KOPT-K1 (cell line): Measurements from ENCODE around the gene SPTBN1.

Source experiments
- H3K27ac ChIP-seq: fragments of 200-600 bp; sonication (generic); 2 replicates; pipeline ENCODE4 v1.5.1; 2016; ENCODE audit warnings: antibody characterized with exemption, mild to moderate bottlenecking, low read depth, low read length; ENCODE audit not compliant: poor library complexity, severe bottlenecking
- H3K36me3 ChIP-seq: fragments of 200-600 bp; sonication (generic); 2 replicates; pipeline ENCODE4 v1.5.1; 2017; ENCODE audit warnings: antibody characterized with exemption, mild to moderate bottlenecking, low read length, moderate library complexity; ENCODE audit not compliant: insufficient read depth
- H3K9me3 ChIP-seq: fragments of 200-600 bp; sonication (generic); 2 replicates; pipeline ENCODE4 v1.5.1; 2017; ENCODE audit warnings: antibody characterized with exemption, low read length, mild to moderate bottlenecking; ENCODE audit not compliant: insufficient read depth, poor library complexity, severe bottlenecking

The SPTBN1 gene

GRCh38 chr2:54446625-54447024 lies 9.5 kb upstream of the SPTBN1 start:
- Histone ChIP-seq H3K36me3 (no peaks in the 10 kb centered on the region), H3K27ac (no peak overlapping the region), H3K9me3 (no peaks in the 10 kb centered on the region)

- H3K27ac ChIP-seq = no peak overlapping the region
- no peaks in the 10 kb centered on the region for H3K36me3 ChIP-seq
- H3K9me3 ChIP-seq = no peaks in the 10 kb centered on the region
Observed at GRCh38 chr2:54454548-54455130, 1.5 kb upstream of the SPTBN1 start.

GRCh38 chr2:54455131-54455562 lies 980 bp upstream of the SPTBN1 start:
- Histone ChIP-seq H3K9me3 (no peaks in the 10 kb centered on the region), H3K27ac (no peak overlapping the region), H3K36me3 (no peaks in the 10 kb centered on the region)

- H3K36me3 ChIP-seq = no peaks in the 10 kb centered on the region
- H3K9me3 ChIP-seq = no peaks in the 10 kb centered on the region
- H3K27ac ChIP-seq = peak overlapping the region; percentile 52
Observed at GRCh38 chr2:54456362-54456611, 160 bp downstream of the SPTBN1 start.

GRCh38 chr2:54456612-54457322 lies 640 bp downstream of the SPTBN1 start:
- Histone ChIP-seq H3K27ac (peak overlapping the region; percentile 52), H3K36me3 (no peaks in the 10 kb centered on the region), H3K9me3 (no peaks in the 10 kb centered on the region)

- no peaks in the 10 kb centered on the region for H3K9me3 ChIP-seq
- H3K27ac ChIP-seq = peak overlapping the region; percentile 52
Observed at GRCh38 chr2:54457323-54458023, 1.3 kb downstream of the SPTBN1 start.

GRCh38 chr2:54459037-54459441 lies 2.9 kb downstream of the SPTBN1 start:
- no peak overlapping the region for H3K27ac ChIP-seq
- no peaks in the 10 kb centered on the region for H3K36me3 ChIP-seq
- no peaks in the 10 kb centered on the region for H3K9me3 ChIP-seq

More at GRCh38 chr2:54457323-54458023, 1.3 kb downstream of the SPTBN1 start:
- no peaks in the 10 kb centered on the region for H3K36me3 ChIP-seq

GRCh38 chr2:54461261-54461660 lies 5.1 kb downstream of the SPTBN1 start:
- Histone ChIP-seq H3K36me3 (no peaks in the 10 kb centered on the region), H3K27ac (no peak overlapping the region), H3K9me3 (no peaks in the 10 kb centered on the region)

- Histone ChIP-seq H3K9me3 (no peaks in the 10 kb centered on the region), H3K27ac (no peak overlapping the region), H3K36me3 (no peaks in the 10 kb centered on the region)
Observed at GRCh38 chr2:54464341-54464740, 8.2 kb downstream of the SPTBN1 start.

- Histone ChIP-seq H3K27ac (no peak overlapping the region), H3K36me3 (no peaks in the 10 kb centered on the region), H3K9me3 (no peaks in the 10 kb centered on the region)
Observed at GRCh38 chr2:54465143-54465542, 9.0 kb downstream of the SPTBN1 start.

GRCh38 chr2:54466870-54467269 lies 10.7 kb downstream of the SPTBN1 start:
- Histone ChIP-seq H3K27ac (no peak overlapping the region), H3K36me3 (no peaks in the 10 kb centered on the region), H3K9me3 (no peaks in the 10 kb centered on the region)

- Histone ChIP-seq H3K36me3 (no peaks in the 10 kb centered on the region), H3K9me3 (no peaks in the 10 kb centered on the region), H3K27ac (no peak overlapping the region)
Observed at GRCh38 chr2:54468673-54469072, 12.5 kb downstream of the SPTBN1 start.

- Histone ChIP-seq H3K36me3 (no peaks in the 10 kb centered on the region), H3K27ac (peak overlapping the region; percentile 44), H3K9me3 (no peaks in the 10 kb centered on the region)
Observed at GRCh38 chr2:54469484-54470053, 13.4 kb downstream of the SPTBN1 start.

- no peaks in the 10 kb centered on the region for H3K9me3 ChIP-seq
- H3K36me3 ChIP-seq = no peaks in the 10 kb centered on the region
- H3K27ac ChIP-seq = no peak overlapping the region
Observed at GRCh38 chr2:54470266-54470938, 14.3 kb downstream of the SPTBN1 start.

GRCh38 chr2:54471221-54471711 lies 15.1 kb downstream of the SPTBN1 start:
- H3K27ac ChIP-seq = no peak overlapping the region
- no peaks in the 10 kb centered on the region for H3K36me3 ChIP-seq
- no peaks in the 10 kb centered on the region for H3K9me3 ChIP-seq
